Measurements from ENCODE around the gene ZSWIM5.

GRCh38 chr1:44995467-44996238, 210.8 kb downstream of the ZSWIM5 start:
- no peak for TF ChIP-seq POLR2AphosphoS5 (IDR thresholded peaks at IDR 0.05; ENCODE audit: low read depth, low read length)
- no peak for TF ChIP-seq POLR2A (IDR thresholded peaks at IDR 0.05; ENCODE audit: low read depth, low read length)
- TF ChIP-seq TAF1 (IDR thresholded peaks at IDR 0.05; ENCODE audit: borderline replicate concordance, low read depth, low read length), result no peak

Data from GM12892 (cell line).